MM.1S (cell line): ENCODE measurements around the gene C4BPB.

Experiments
- CTCF ChIP-seq: fragments of 300-600 bp; sonication (generic); IDR thresholded peaks from 2 replicates; pipeline ENCODE4 v1.5.1; 2016; ENCODE audit warnings: antibody characterized with exemption, low read length, mixed read lengths
- EZH2 ChIP-seq: fragments of 300-600 bp; sonication (generic); optimal IDR thresholded peaks from 2 replicates; pipeline ENCODE3; 2017; ENCODE audit warnings: low read depth, mild to moderate bottlenecking, antibody characterized with exemption, low read length, mixed read lengths

GRCh38 chr1:207067185-207067584 is 21.5 kb upstream of the C4BPB start:
- TF ChIP-seq EZH2 (no peak), CTCF (no peak)
